ENCODE data around the gene STOML1.

Gene STOML1

DNA sequence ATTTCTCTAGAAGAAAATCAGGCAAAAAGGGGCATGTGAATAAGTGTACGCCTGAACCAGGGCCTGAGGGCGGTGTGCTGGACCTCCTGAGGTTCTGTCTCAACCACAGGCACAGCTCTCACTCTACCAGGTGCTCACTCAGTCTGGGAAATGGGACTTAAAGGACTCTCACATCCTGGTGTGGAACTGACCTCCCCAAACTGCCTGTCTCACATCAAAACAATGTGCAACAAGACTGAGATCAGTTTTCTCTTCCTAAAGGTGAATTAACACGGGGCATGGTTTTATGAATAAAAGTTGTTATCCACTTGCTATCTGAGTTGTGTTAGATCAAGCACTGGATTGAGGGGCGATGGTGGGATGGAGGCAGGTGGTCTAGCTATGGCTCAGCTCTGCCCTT, 4.8 kb downstream of the STOML1 start:
- no peak overlapping the region for H3K4me3 ChIP-seq (ENCODE audit: low read depth, low read length)
- no peak for DNase-seq (ENCODE audit: low read depth)
- TF ChIP-seq, protein P1, sequence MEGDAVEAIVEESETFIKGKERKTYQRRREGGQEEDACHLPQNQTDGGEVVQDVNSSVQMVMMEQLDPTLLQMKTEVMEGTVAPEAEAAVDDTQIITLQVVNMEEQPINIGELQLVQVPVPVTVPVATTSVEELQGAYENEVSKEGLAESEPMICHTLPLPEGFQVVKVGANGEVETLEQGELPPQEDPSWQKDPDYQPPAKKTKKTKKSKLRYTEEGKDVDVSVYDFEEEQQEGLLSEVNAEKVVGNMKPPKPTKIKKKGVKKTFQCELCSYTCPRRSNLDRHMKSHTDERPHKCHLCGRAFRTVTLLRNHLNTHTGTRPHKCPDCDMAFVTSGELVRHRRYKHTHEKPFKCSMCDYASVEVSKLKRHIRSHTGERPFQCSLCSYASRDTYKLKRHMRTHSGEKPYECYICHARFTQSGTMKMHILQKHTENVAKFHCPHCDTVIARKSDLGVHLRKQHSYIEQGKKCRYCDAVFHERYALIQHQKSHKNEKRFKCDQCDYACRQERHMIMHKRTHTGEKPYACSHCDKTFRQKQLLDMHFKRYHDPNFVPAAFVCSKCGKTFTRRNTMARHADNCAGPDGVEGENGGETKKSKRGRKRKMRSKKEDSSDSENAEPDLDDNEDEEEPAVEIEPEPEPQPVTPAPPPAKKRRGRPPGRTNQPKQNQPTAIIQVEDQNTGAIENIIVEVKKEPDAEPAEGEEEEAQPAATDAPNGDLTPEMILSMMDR (IDR thresholded peaks at IDR 0.05; ENCODE audit: insufficient read depth, low read depth, low read length, missing control alignments), result no peak

DNA sequence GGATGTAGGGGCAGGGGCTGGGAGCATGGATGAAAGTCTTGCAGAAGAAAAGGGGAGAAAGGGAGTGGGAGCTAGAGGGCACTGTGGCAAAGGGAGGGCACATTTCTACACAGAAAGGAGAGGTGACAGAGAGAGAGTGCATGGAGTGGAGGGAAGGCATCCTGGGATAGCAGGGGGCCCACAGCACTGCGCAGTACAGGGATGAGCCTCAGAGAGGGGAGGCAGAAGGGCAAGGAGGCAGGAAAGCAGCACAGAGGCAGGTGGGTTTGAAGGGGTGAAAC, 5.4 kb downstream of the STOML1 start:
- DNase-seq (ENCODE audit: low read depth), result no peak
- H3K4me3 ChIP-seq (ENCODE audit: low read depth, low read length), result no peak overlapping the region
- TF ChIP-seq, protein P1 (IDR thresholded peaks at IDR 0.05; ENCODE audit: insufficient read depth, low read depth, low read length, missing control alignments), result no peak

DNA sequence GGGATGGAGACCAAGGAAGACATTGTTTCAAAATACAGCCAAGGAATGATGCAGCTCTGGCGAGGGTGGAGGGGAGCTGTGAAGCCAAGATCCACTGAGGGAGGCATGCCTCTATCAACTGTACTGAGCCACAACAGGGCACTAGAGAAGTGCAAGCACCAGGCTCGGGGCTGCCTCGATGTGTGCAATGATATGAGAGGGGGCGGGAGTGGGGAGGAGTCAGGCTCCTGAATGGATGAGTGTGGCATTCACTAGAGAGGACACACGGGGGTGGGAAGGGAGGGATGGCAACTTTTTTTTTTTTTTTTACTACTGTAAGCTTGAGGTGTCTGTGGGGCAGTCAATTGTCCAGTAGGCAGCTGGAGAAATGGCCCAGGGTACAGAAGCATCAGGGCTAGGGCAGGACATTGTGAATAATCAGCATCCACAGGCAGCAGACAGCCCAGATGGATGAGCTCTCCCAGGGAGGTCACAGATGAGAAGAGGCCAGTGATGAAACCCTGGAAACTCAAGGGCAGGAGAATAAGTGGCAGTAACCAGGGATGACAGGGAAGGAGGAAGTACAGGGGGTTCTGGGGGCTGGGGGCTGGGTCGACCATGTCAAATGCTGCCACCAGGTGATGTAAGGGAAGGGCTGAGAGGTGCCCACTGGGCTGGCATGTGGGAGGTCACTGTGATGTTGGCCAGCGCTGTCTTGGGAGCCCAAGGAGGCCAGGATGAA, 5.9 kb downstream of the STOML1 start:
- H3K4me3 ChIP-seq (ENCODE audit: low read depth, low read length), result no peak overlapping the region
- TF ChIP-seq, protein P1 (IDR thresholded peaks at IDR 0.05; ENCODE audit: insufficient read depth, low read depth, low read length, missing control alignments), result no peak
- DNase-seq (ENCODE audit: low read depth), result no peak

DNA sequence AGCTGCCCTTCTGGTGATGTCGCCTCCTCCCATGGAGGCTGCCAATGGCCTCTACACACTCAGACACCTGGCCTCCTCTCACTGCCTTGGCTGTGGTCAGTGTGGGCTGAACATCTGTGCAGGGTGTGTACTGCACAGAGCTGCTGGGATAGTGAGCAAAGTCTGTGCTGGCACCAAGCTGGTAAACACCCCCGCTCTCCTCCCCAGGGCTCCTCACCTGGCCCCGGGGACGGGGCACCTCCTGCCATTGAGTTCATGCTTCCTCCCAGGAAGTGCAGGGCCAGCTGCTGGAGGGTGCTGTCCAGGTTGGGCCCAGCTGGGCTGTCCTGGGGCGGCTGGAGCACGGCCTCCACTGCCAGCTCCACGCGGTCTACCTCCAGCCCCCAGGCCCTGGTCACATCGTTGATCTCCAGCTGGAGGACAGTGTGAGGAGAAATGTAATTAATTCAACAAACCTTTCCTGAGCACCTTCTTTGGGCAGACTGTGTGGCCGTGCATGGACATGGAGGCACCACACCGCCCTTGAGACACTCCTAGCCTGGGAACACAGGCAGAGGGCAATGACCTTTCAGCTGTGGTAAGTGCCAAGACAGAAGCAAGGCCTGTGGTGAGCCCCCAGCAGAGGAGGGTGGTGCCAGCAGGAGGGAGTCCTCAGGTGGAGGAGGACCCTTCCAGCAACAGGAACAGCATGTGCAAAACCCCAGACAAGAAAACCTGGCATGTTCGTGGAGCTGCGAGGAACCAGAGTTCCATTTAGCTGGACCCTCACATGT, 6.8 kb downstream of the STOML1 start:
- TF ChIP-seq, protein P1 (IDR thresholded peaks at IDR 0.05; ENCODE audit: insufficient read depth, low read depth, low read length, missing control alignments), result no peak
- no peak overlapping the region for H3K4me3 ChIP-seq (ENCODE audit: low read depth, low read length)
- DNase-seq (ENCODE audit: low read depth), result no peak

DNA sequence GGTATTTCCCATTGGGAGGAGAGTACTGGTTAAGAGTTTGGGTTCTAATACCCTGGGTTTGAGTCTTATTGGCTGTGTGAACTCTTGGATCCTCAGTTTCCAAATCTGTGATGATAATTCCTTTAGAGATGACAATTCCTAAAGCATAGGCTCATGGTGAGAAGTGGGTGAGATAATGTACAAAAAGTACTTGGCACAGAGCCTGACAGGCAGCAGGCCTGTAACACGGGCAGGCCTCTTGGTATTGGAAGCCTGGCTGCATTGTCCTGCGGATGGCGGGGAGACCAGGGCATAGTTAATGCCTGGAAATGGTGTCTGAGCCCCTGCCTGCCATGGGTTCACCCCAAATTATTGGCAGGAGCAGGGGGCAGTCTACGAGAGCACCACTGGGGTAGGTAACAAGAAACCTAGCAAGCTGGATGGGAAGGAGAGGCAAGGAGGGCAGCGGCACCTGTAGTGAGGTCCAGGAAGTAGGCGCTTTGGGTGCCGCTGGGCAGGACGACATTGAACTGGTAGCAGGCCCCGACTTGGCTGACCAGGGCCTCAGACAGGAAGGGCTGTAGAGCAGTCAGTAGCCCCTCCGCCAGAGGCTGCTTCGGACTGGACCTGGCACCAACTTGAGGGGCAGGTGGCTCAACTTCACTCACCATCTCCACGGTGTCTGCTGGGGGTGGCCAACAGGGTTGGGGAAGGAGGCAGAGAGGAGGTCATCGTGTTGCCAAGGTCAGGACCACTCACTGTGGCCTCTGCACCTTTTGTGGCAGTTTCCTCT, 7.7 kb downstream of the STOML1 start:
- TF ChIP-seq, protein P1 (IDR thresholded peaks at IDR 0.05; ENCODE audit: insufficient read depth, low read depth, low read length, missing control alignments), result no peak
- no peak for DNase-seq (ENCODE audit: low read depth)
- no peak overlapping the region for H3K4me3 ChIP-seq (ENCODE audit: low read depth, low read length)

DNA sequence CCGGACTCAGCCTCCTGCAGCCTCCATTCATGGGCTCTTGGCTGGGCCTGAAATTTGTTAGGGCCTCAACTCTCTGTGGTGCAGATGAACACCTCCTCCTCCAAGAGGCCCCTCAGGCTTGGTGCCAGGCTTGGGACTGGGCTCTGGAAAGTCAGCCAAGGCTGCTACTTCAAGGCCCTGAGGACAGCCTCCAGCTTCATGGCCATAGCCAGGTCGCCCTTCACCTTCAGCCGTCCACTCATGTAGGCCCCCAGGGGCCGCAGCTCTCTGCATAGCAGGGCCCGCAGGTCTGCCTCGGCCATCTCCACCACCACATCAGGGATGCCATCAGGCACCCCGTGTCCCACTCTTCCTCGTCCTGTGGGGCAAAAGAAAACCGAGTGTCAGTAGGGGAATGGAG, 8.3 kb downstream of the STOML1 start:
- DNase-seq (ENCODE audit: low read depth), result no peak
- H3K4me3 ChIP-seq (ENCODE audit: low read depth, low read length), result no peak overlapping the region
- TF ChIP-seq, protein P1 (IDR thresholded peaks at IDR 0.05; ENCODE audit: insufficient read depth, low read depth, low read length, missing control alignments), result no peak
